ENCODE measurements around the gene PNMT. TPM values are rescaled to one million over a fixed set of nuclear protein-coding genes. Genes with fewer than 3 reads are reported as not detected.
A peak's percentile ranks its signal among the peaks of the same experiment; 100 is the strongest.

The PNMT gene
- polyA plus RNA-seq, 3 donors: not detected

DNA sequence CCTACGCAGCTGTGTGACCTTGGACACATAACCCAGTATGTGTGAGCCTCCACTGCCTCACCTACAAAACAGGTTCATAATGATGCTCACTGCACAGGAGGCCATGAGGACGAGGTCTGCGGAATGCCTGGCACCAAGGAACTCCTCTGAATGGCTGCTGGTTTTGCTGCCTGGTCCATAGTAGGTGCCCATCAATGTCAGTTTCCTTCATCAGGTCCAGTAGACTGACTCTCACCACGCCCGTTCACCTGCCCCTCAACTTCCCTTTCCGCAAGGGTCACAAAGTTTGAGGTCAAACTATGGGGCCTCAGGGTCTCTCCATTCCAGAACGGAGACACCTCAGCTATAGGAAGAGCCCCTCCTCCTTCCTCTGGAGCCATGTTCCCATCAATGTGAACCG is 8.8 kb downstream of the PNMT start:
- no peak overlapping the region for H3K9ac ChIP-seq (ENCODE audit: insufficient read depth, low read length, poor library complexity, severe bottlenecking)
- no peak overlapping the region for H3K4me3 Mint-ChIP-seq
- H3K4me1 Mint-ChIP-seq: peaks cover 26% of the 10 kb centered on the region

DNA sequence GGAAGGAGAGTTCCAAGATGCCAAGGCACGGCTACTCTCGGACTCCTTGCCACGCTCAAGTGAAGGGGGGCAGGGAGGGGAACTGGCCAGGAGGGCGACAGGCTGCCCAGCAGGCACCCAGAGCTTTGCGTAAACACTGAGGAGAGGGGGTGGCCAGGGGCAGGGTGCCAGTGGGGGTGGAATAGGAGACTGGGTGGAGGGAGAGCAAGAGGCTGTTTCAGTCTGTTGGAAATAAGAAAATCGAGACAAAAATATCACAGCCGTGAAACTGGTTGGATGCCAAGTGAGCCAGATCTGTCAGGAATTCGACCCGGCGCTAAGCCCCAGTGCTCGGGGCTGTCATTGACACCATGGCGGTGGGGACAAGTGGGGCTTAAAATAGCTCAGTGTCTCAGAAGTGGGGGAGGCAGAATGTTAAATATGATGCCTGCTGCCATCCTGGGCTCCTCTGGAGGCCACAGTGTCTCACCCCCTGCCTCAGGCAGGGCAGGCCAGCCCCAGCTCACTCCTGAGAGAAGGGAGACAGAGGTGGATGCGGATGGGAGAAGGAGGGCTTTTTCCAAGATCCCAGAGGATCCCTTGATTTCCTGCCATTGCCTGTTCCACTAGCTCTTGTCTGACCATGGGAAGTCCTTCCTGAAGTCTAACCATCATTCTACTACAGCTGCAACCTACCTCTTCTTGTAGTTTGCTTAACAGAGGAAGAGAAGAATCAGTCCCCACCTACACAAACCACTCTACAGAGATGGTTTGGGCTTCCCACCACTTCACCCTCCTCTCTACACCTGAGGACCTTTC is 9.5 kb downstream of the PNMT start:
- no peak overlapping the region for H3K9ac ChIP-seq (ENCODE audit: insufficient read depth, low read length, poor library complexity, severe bottlenecking)
- no peak for DNase-seq

More for the DNA sequence above, 8.8 kb downstream of the PNMT start:
- Mint-ChIP-seq H3K27ac (no peak overlapping the region), H3K36me3 (peaks cover 31 to 32% of the 10 kb centered on the region in 2 donors), H3K27me3 (ENCODE audit: low read depth in 3 of 3) (peaks cover 1 to 13% (median 10%) of the 10 kb centered on the region in 3 donors), H3K9me3 (peaks cover 0 to 2% (median 0%) of the 10 kb centered on the region in 7 donors)
- intact Hi-C loops (cut with micrococcal nuclease): no loop called here
- 79% methylated on average over 6 of the region's 8 CpGs for WGBS (ENCODE audit: insufficient coverage)
- no peaks in the 10 kb centered on the region for H3K79me2 ChIP-seq (ENCODE audit: insufficient read depth, low read length)
- TF ChIP-seq, protein P1, sequence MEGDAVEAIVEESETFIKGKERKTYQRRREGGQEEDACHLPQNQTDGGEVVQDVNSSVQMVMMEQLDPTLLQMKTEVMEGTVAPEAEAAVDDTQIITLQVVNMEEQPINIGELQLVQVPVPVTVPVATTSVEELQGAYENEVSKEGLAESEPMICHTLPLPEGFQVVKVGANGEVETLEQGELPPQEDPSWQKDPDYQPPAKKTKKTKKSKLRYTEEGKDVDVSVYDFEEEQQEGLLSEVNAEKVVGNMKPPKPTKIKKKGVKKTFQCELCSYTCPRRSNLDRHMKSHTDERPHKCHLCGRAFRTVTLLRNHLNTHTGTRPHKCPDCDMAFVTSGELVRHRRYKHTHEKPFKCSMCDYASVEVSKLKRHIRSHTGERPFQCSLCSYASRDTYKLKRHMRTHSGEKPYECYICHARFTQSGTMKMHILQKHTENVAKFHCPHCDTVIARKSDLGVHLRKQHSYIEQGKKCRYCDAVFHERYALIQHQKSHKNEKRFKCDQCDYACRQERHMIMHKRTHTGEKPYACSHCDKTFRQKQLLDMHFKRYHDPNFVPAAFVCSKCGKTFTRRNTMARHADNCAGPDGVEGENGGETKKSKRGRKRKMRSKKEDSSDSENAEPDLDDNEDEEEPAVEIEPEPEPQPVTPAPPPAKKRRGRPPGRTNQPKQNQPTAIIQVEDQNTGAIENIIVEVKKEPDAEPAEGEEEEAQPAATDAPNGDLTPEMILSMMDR (IDR thresholded peaks at IDR 0.05): no peak
- H3K27ac ChIP-seq (ENCODE audit: low read depth in 1 of 2, low read length in 2 of 2): no peak overlapping the region
- H3K4me3 ChIP-seq (replicated peaks in 1 of 3; ENCODE audit: low read depth in 2 of 3, low read length in 3 of 3): no peak overlapping the region
- H3K4me1 ChIP-seq (ENCODE audit: control insufficient read depth in 1 of 2, insufficient read depth in 2 of 2, low read length in 2 of 2): peaks cover 11 to 14% of the 10 kb centered on the region in 2 donors
- H3K4me2 ChIP-seq (replicated peaks; ENCODE audit: extremely low read depth, low read length, poor library complexity, severe bottlenecking): no peak overlapping the region
- H3K36me3 ChIP-seq (replicated peaks in 1 of 2; ENCODE audit: control insufficient read depth in 1 of 2, insufficient read depth in 2 of 2, low read length in 2 of 2): peaks cover 0 to 3% of the 10 kb centered on the region in 2 donors
- no peaks in the 10 kb centered on the region for H3K9me3 ChIP-seq (replicated peaks in 1 of 2; ENCODE audit: control insufficient read depth in 1 of 2, insufficient read depth in 1 of 2, low read length in 2 of 2)
- H2AFZ ChIP-seq (ENCODE audit: insufficient read depth, low read depth, low read length, poor library complexity, severe bottlenecking): no peak overlapping the region
- H3K27me3 ChIP-seq (ENCODE audit: control insufficient read depth in 2 of 2, insufficient read depth in 2 of 2, low read length in 2 of 2): no peaks in the 10 kb centered on the region
- no peaks in the 10 kb centered on the region for H4K20me1 ChIP-seq (ENCODE audit: insufficient read depth, low read length)
- no peak for DNase-seq

More for the DNA sequence above, 9.5 kb downstream of the PNMT start:
- no peak overlapping the region for H2AFZ ChIP-seq (ENCODE audit: insufficient read depth, low read depth, low read length, poor library complexity, severe bottlenecking)
- no peak overlapping the region for H3K27ac ChIP-seq (ENCODE audit: low read depth in 1 of 2, low read length in 2 of 2)
- no peaks in the 10 kb centered on the region for H3K79me2 ChIP-seq (ENCODE audit: insufficient read depth, low read length)
- H3K36me3 ChIP-seq (replicated peaks in 1 of 2; ENCODE audit: control insufficient read depth in 1 of 2, insufficient read depth in 2 of 2, low read length in 2 of 2): peaks cover 0 to 3% of the 10 kb centered on the region in 2 donors
- H3K27me3 ChIP-seq (ENCODE audit: control insufficient read depth in 2 of 2, insufficient read depth in 2 of 2, low read length in 2 of 2): no peaks in the 10 kb centered on the region
- WGBS (ENCODE audit: insufficient coverage): 80% methylated on average over 12 of the region's 13 CpGs
- Mint-ChIP-seq H3K27ac (peak overlapping the region in 2 of 7 donors; percentile 10 to 13), H3K4me3 (no peak overlapping the region), H3K27me3 (ENCODE audit: low read depth in 3 of 3) (peaks cover 1 to 10% (median 7%) of the 10 kb centered on the region in 3 donors), H3K9me3 (peaks cover 0 to 2% (median 0%) of the 10 kb centered on the region in 7 donors), H3K4me1 (peaks cover 26% of the 10 kb centered on the region), H3K36me3 (peaks cover 31 to 32% of the 10 kb centered on the region in 2 donors)
- no peak overlapping the region for H3K4me3 ChIP-seq (replicated peaks in 1 of 3; ENCODE audit: low read depth in 2 of 3, low read length in 3 of 3)
- no peaks in the 10 kb centered on the region for H3K9me3 ChIP-seq (replicated peaks in 1 of 2; ENCODE audit: control insufficient read depth in 1 of 2, insufficient read depth in 1 of 2, low read length in 2 of 2)
- intact Hi-C loops (cut with micrococcal nuclease): no loop called here
- no peaks in the 10 kb centered on the region for H4K20me1 ChIP-seq (ENCODE audit: insufficient read depth, low read length)
- H3K4me1 ChIP-seq (ENCODE audit: control insufficient read depth in 1 of 2, insufficient read depth in 2 of 2, low read length in 2 of 2): peaks cover 11 to 14% of the 10 kb centered on the region in 2 donors
- TF ChIP-seq, protein P1 (IDR thresholded peaks at IDR 0.05): no peak
- no peak overlapping the region for H3K4me2 ChIP-seq (replicated peaks; ENCODE audit: extremely low read depth, low read length, poor library complexity, severe bottlenecking)

All from CD14-positive monocyte (primary cell).